Brain microvascular endothelial cell (primary cell): ENCODE measurements around the gene TCHHL1.

ENCODE experiments used
- DNase-seq: peaks from one replicate; pipeline ENCODE4 v3.0.0-alpha.2; 2020
- H3K27ac ChIP-seq: fragments of 250-450 bp; sonication (Bioruptor Pico); 2 replicates; pipeline ENCODE4 v1.5.1; 2020; ENCODE audit warnings: mild to moderate bottlenecking, moderate library complexity
- H3K27me3 ChIP-seq: fragments of 250-450 bp; sonication (Bioruptor Pico); replicated peaks from 2 replicates; pipeline ENCODE4 v1.5.1; 2020; ENCODE audit warnings: mild to moderate bottlenecking
- H3K36me3 ChIP-seq: fragments of 250-450 bp; sonication (Bioruptor Pico); replicated peaks from 2 replicates; pipeline ENCODE4 v1.5.1; 2020; ENCODE audit warnings: mild to moderate bottlenecking
- H3K4me3 ChIP-seq: 2 replicates; pipeline ENCODE4 v1.5.1; 2011; ENCODE audit warnings: low read depth, mild to moderate bottlenecking, control low read depth, low read length, moderate library complexity
- CTCF ChIP-seq: IDR thresholded peaks from 2 replicates; pipeline ENCODE4 v1.5.1; 2011; ENCODE audit warnings: low read depth, mild to moderate bottlenecking, moderate library complexity, low read length, control low read depth, inconsistent platforms; ENCODE audit errors: missing control alignments
- in situ Hi-C: cut with HindIII; loops from 2 replicates; pipeline ENCODE4 v1.10.0; 2017; ENCODE audit warnings: low sequenced_read_pairs, low pct_ligation_motif_present

Gene TCHHL1

GRCh38 chr1:152110860-152111514 lies 22.1 kb upstream of the TCHHL1 start:
- DNase-seq, result peak; percentile 20
- in situ Hi-C loops, result no loop called here

GRCh38 chr1:152110365-152110859 lies 21.5 kb upstream of the TCHHL1 start:
- DNase-seq, result peak; percentile 27
- Histone ChIP-seq H3K4me3 (peak overlapping the region; percentile 47), H3K36me3 (no peaks in the 10 kb centered on the region), H3K27ac (no peak overlapping the region), H3K27me3 (peaks cover 67% of the 10 kb centered on the region)
- TF ChIP-seq CTCF, result no peak
- in situ Hi-C loops, result no loop called here

More at GRCh38 chr1:152110860-152111514, 22.1 kb upstream of the TCHHL1 start:
- peak overlapping the region; percentile 47 for H3K4me3 ChIP-seq
- TF ChIP-seq CTCF, result no peak
- H3K27me3 ChIP-seq, result peaks cover 70% of the 10 kb centered on the region
- no peaks in the 10 kb centered on the region for H3K36me3 ChIP-seq
- no peak overlapping the region for H3K27ac ChIP-seq

- in situ Hi-C loops, result no loop called here
- DNase-seq, result no peak
- no peaks in the 10 kb centered on the region for H3K36me3 ChIP-seq
- H3K27ac ChIP-seq, result no peak overlapping the region
- TF ChIP-seq CTCF, result no peak
- peaks cover 69% of the 10 kb centered on the region for H3K27me3 ChIP-seq
- peak overlapping the region; percentile 47 for H3K4me3 ChIP-seq
These were observed 21.1 kb upstream of the TCHHL1 start for GRCh38 chr1:152109998-152110294.

GRCh38 chr1:152109231-152109997 lies 20.6 kb upstream of the TCHHL1 start:
- no peak for DNase-seq
- Histone ChIP-seq H3K27ac (no peak overlapping the region), H3K4me3 (peak overlapping the region; percentile 47), H3K27me3 (peaks cover 66% of the 10 kb centered on the region), H3K36me3 (no peaks in the 10 kb centered on the region)
- TF ChIP-seq CTCF, result no peak
- in situ Hi-C loops, result no loop called here

- no peak overlapping the region for H3K27ac ChIP-seq
- peaks cover 62% of the 10 kb centered on the region for H3K27me3 ChIP-seq
- in situ Hi-C loops, result no loop called here
- TF ChIP-seq CTCF, result no peak
- no peak for DNase-seq
- no peaks in the 10 kb centered on the region for H3K36me3 ChIP-seq
- H3K4me3 ChIP-seq, result no peak overlapping the region
These were observed 20.0 kb upstream of the TCHHL1 start for GRCh38 chr1:152108882-152109222.
